Activated T-cell treated with anti-CD3 and anti-CD28 coated beads, Interleukin-2, amount 50 U/mL, for 72 hours (primary cell): Measurements from ENCODE around the gene JPH4. TPM values are rescaled to one million over a fixed set of nuclear protein-coding genes. Genes with fewer than 3 reads are reported as not detected.
A peak's percentile ranks its signal among the peaks of the same experiment; 100 is the strongest.

Experiments
- ATAC-seq, 2 donors: fragments of 150-1000 bp; cut with Tn5 transposase; replicated peaks in 1 of 2; 2 replicates each; pipeline ENCODE4 v1.10.0; 2021; ENCODE audit warnings: moderate library complexity in 2 of 2, mild to moderate bottlenecking in 1 of 2
- DNase-seq, 2 donors: peaks; one replicate each; pipeline ENCODE4 v3.0.0; 2021 to 2022; ENCODE audit warnings: mixed read lengths in 1 of 2
- H3K27ac Mint-ChIP-seq: one replicate; pipeline ENCODE4 v1.8.0; 2022; ENCODE audit warnings: mild to moderate bottlenecking, moderate library complexity, mixed read lengths
- H3K27me3 Mint-ChIP-seq: one replicate; pipeline ENCODE4 v1.8.0; 2022; ENCODE audit warnings: low read depth, mixed read lengths
- H3K36me3 Mint-ChIP-seq, 2 donors: one replicate each; pipeline ENCODE4 v1.8.0; 2022; ENCODE audit warnings: mixed read lengths in 2 of 2, mild to moderate bottlenecking in 1 of 2; ENCODE audit not compliant: insufficient read depth in 2 of 2
- H3K4me1 Mint-ChIP-seq: one replicate; pipeline ENCODE4 v1.8.0; 2022; ENCODE audit warnings: low read depth, mixed read lengths
- H3K4me3 Mint-ChIP-seq, 2 donors: one replicate each; pipeline ENCODE4 v1.8.0; 2022; ENCODE audit warnings: mild to moderate bottlenecking in 2 of 2, mixed read lengths in 2 of 2, moderate library complexity in 2 of 2
- H3K9me3 Mint-ChIP-seq, 2 donors: one replicate each; pipeline ENCODE4 v1.8.0; 2022; ENCODE audit warnings: mixed read lengths in 2 of 2
- total RNA-seq, 2 donors: library from RNA; stranded (reverse); gene quantifications; one replicate each; pipeline ENCODE4 v1.2.3, GENCODE V29; 2022

JPH4 gene
- 1 to 10 TPM; 1.2 to 1.5 TPM for total RNA-seq

GRCh38 chr14:23578560-23579310, at the start of gene JPH4:
JPH4 (minus strand) TSS chr14:23578790; CDS start chr14:23577453, 1,337 bp downstream.
- Mint-ChIP-seq H3K36me3 (peaks cover 0 to 3% of the 10 kb centered on the region in 2 donors), H3K9me3 (no peaks in the 10 kb centered on the region), H3K27me3 (peaks cover 51% of the 10 kb centered on the region), H3K4me1 (peaks cover 22% of the 10 kb centered on the region), H3K4me3 (peak within 1 kb of the TSS; percentile 38 to 61), H3K27ac (no peak within 1 kb of the TSS)
- ATAC-seq (no peak), DNase-seq (no peak)

GRCh38 chr14:23627961-23628360, 49.4 kb upstream of the JPH4 start:
- H3K27me3 Mint-ChIP-seq, result peaks cover under 1% of the 10 kb centered on the region
- H3K36me3 Mint-ChIP-seq, result peaks cover 5 to 6% of the 10 kb centered on the region in 2 donors
- DNase-seq, result no peak
- peaks cover 9% of the 10 kb centered on the region for H3K4me1 Mint-ChIP-seq
- peaks cover 5 to 6% of the 10 kb centered on the region in 2 donors for H3K9me3 Mint-ChIP-seq
- H3K27ac Mint-ChIP-seq, result no peak overlapping the region
- ATAC-seq, result no peak
- no peak overlapping the region for H3K4me3 Mint-ChIP-seq

GRCh38 chr14:23626946-23627345, 48.4 kb upstream of the JPH4 start:
- Mint-ChIP-seq H3K27ac (no peak overlapping the region), H3K27me3 (peaks cover 10% of the 10 kb centered on the region), H3K36me3 (peaks cover 5 to 6% of the 10 kb centered on the region in 2 donors), H3K9me3 (peaks cover 5 to 6% of the 10 kb centered on the region in 2 donors), H3K4me3 (no peak overlapping the region), H3K4me1 (peaks cover 4% of the 10 kb centered on the region)
- DNase-seq (no peak), ATAC-seq (no peak)

- Mint-ChIP-seq H3K27ac (no peak overlapping the region), H3K36me3 (peaks cover 5 to 6% of the 10 kb centered on the region in 2 donors), H3K27me3 (peaks cover 12% of the 10 kb centered on the region), H3K4me3 (no peak overlapping the region), H3K4me1 (no peaks in the 10 kb centered on the region), H3K9me3 (peaks cover 5 to 6% of the 10 kb centered on the region in 2 donors)
- DNase-seq (no peak), ATAC-seq (no peak)
Measured at GRCh38 chr14:23624830-23625404, 46.3 kb upstream of the JPH4 start.

GRCh38 chr14:23623962-23624361, 45.4 kb upstream of the JPH4 start:
- Mint-ChIP-seq H3K27ac (no peak overlapping the region), H3K4me3 (no peak overlapping the region), H3K36me3 (peaks cover 5 to 6% of the 10 kb centered on the region in 2 donors), H3K4me1 (no peaks in the 10 kb centered on the region), H3K9me3 (peaks cover 5 to 6% of the 10 kb centered on the region in 2 donors), H3K27me3 (peaks cover 12% of the 10 kb centered on the region)
- ATAC-seq (no peak), DNase-seq (no peak)

GRCh38 chr14:23622990-23623389, 44.4 kb upstream of the JPH4 start:
- peaks cover 5 to 6% of the 10 kb centered on the region in 2 donors for H3K9me3 Mint-ChIP-seq
- ATAC-seq, result no peak
- DNase-seq, result no peak
- no peaks in the 10 kb centered on the region for H3K4me1 Mint-ChIP-seq
- no peak overlapping the region for H3K27ac Mint-ChIP-seq
- peaks cover 5 to 6% of the 10 kb centered on the region in 2 donors for H3K36me3 Mint-ChIP-seq
- peaks cover 12% of the 10 kb centered on the region for H3K27me3 Mint-ChIP-seq
- no peak overlapping the region for H3K4me3 Mint-ChIP-seq

GRCh38 chr14:23621932-23622730, 43.5 kb upstream of the JPH4 start:
- H3K36me3 Mint-ChIP-seq, result peaks cover 5 to 6% of the 10 kb centered on the region in 2 donors

GRCh38 chr14:23621204-23621931, 42.8 kb upstream of the JPH4 start:
- H3K36me3 Mint-ChIP-seq, result peaks cover 5 to 6% of the 10 kb centered on the region in 2 donors
- H3K27me3 Mint-ChIP-seq, result peaks cover 12% of the 10 kb centered on the region
- H3K4me1 Mint-ChIP-seq, result no peaks in the 10 kb centered on the region
- no peak overlapping the region for H3K27ac Mint-ChIP-seq
- no peak for ATAC-seq
- no peak overlapping the region for H3K4me3 Mint-ChIP-seq
- H3K9me3 Mint-ChIP-seq, result peaks cover 5% of the 10 kb centered on the region in 2 donors
- DNase-seq, result no peak

More at GRCh38 chr14:23621932-23622730, 43.5 kb upstream of the JPH4 start:
- DNase-seq, result no peak
- peaks cover 12% of the 10 kb centered on the region for H3K27me3 Mint-ChIP-seq
- no peak for ATAC-seq
- peaks cover 5 to 6% of the 10 kb centered on the region in 2 donors for H3K9me3 Mint-ChIP-seq
- H3K27ac Mint-ChIP-seq, result no peak overlapping the region
- no peaks in the 10 kb centered on the region for H3K4me1 Mint-ChIP-seq
- no peak overlapping the region for H3K4me3 Mint-ChIP-seq

- DNase-seq, result no peak
- peaks cover 5% of the 10 kb centered on the region in 2 donors for H3K9me3 Mint-ChIP-seq
- H3K4me3 Mint-ChIP-seq, result no peak overlapping the region
- H3K36me3 Mint-ChIP-seq, result peaks cover 5 to 6% of the 10 kb centered on the region in 2 donors
- peaks cover 12% of the 10 kb centered on the region for H3K27me3 Mint-ChIP-seq
- no peak overlapping the region for H3K27ac Mint-ChIP-seq
- no peak for ATAC-seq
- H3K4me1 Mint-ChIP-seq, result no peaks in the 10 kb centered on the region
Measured at GRCh38 chr14:23620177-23620702, 41.6 kb upstream of the JPH4 start.

- Mint-ChIP-seq H3K36me3 (no peaks in the 10 kb centered on the region), H3K27ac (no peak overlapping the region), H3K4me3 (no peak overlapping the region), H3K27me3 (peaks cover 12% of the 10 kb centered on the region), H3K9me3 (no peaks in the 10 kb centered on the region), H3K4me1 (no peaks in the 10 kb centered on the region)
- ATAC-seq (no peak), DNase-seq (no peak)
Measured at GRCh38 chr14:23618415-23618988, 39.9 kb upstream of the JPH4 start.

- no peaks in the 10 kb centered on the region for H3K4me1 Mint-ChIP-seq
- no peak for DNase-seq
- peaks cover 8% of the 10 kb centered on the region for H3K27me3 Mint-ChIP-seq
- no peaks in the 10 kb centered on the region for H3K36me3 Mint-ChIP-seq
- ATAC-seq, result no peak
- no peak overlapping the region for H3K27ac Mint-ChIP-seq
- no peak overlapping the region for H3K4me3 Mint-ChIP-seq
- H3K9me3 Mint-ChIP-seq, result no peaks in the 10 kb centered on the region
Measured at GRCh38 chr14:23617539-23617938, 38.9 kb upstream of the JPH4 start.

GRCh38 chr14:23615856-23616255, 37.3 kb upstream of the JPH4 start:
- Mint-ChIP-seq H3K27me3 (no peaks in the 10 kb centered on the region), H3K4me3 (no peak overlapping the region), H3K36me3 (no peaks in the 10 kb centered on the region), H3K4me1 (peaks cover 6% of the 10 kb centered on the region), H3K27ac (no peak overlapping the region), H3K9me3 (no peaks in the 10 kb centered on the region)
- ATAC-seq (no peak), DNase-seq (no peak)
